CD4-positive, alpha-beta T cell treated with Interleukin-15 for 1 hour (primary cell): Measurements from ENCODE around the gene PCSK6.

Experiments used
- DNase-seq: peaks from one replicate; pipeline ENCODE4 v3.0.0-alpha.2; 2020

The PCSK6 gene

DNA sequence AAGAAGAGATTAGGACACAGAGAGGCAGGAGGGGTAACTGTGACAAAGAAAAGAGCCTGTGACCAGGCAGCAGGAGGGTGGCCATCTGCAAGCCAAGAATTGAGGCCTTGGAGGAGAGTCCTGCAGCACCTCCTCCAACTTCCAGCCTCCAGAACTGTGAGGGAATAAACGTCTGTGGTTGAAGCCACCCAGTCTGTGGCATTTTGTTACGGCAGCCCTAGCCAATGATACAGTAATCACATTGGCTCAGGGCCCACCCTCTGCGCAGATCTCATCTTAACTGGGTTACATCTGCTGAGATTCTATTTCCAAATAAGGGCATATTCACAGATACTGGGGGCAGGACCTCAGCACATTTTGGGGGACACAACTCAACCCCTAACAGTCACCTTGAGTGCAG, 223.5 kb downstream of the PCSK6 start:
- no peak for DNase-seq

DNA sequence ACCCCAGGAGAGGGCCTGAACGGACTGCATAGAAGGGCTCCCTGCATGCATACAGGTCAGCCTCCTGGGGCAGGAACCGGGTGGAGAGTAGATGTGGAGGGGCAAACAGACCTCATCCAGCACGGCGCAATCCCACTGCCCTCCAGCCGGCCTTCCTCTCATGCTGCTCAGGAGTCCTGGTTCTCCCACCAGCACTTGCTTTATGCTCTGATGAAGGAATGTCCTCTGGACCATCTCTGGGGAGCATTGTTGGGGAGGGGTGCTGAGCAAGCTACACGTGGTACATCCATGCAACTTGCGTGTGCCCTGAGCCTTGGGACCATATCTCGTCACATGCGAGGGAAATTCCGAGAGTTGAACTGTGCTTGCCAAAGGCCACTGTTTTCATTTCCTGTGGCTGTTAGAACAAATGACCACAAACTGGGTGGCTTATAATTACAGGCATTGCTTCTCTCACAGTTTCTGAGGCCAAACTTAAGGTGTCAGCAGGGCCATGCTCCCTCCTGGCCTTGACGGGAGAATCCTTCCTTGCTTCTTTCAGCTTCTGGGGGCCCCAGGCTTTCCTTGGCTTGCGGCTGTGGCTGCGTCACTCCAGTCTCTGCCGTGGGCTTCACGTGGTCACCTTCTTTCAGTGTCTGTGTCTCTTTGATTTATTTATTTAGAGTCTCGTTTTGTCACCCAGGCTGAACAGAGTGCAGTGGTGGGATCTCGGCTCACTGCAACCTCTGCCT, 224.4 kb downstream of the PCSK6 start:
- DNase-seq, result no peak

DNA sequence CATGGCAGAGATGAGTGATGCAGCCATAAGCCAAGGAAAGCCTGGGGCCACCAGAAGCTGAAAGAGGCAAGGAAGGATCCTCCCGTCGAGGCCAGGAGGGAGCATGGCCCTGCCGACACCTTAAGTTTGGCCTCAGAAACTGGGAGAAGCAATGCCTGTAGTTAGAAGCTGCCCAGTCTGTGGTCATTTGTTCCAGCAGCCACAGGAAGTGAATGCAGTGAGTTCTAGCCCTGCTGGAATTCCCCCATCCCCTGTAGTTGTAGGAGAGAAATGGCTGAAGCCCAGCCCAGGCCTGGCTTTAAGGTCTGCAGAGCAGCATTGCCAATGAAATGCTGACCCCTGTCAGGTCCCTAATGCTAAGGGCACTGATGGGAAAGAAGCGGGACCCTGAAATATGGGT, 225.5 kb downstream of the PCSK6 start:
- DNase-seq, result no peak

DNA sequence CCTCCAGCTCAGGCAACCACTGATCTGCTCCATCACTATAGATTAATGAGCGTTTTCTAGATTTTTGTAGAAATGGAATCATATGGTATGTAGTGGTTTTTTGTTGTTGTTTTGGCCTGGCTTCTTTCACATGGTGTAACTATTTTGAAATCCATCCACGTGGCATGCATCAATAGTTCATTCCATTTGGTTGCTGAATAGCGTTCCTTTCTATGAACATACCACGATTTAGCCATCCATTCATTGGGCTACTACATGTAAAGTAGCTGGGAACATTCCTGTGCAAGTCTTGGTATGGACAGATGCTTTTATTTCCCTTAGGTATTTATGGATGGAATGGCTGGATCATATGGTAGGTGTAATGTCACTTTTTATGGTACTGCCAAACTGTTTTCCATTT, 227.0 kb downstream of the PCSK6 start:
- DNase-seq, result no peak

DNA sequence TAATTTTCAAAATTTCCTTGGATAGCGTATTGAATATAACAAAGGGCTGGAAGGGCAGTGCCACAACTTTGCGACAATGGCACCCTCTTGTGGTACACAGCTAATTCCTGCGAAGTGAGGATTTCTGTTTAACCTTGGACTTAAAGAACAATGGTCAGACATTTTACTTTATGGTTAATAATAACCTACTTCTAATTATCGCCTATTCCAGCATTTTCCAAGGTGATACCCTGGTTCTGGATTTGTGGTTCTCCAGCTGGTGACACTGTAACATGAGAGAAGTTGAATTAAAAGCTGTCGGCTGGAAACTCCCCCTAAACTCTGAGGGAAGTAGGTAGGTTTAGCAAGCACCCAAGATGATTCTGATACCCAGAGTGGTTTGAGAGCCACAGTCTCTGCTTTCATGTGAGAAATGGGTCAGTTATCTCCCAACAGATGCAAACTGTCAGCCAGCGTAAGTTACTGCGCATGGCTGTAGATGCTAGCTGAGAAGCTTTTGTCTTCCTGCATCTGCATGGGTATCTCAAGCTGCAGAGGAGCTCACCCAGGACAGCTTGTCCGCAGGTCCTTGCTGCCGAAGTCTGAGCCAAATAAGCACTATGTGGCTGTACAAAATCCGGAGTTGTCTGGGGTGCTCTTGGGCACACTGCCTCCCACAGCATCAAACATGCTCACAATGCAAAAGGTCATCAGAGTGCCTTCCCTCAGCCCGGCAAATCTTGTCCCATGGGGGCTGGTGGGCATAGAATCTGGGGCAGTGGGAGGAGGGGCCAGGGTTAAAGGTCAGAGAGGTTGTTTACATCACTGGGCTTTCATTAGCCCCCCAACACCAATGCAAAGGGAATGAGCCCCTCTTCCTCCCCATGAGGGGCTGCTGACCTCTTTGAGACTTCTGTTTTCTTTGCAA, 231.0 kb downstream of the PCSK6 start:
- peak; percentile 60 for DNase-seq

DNA sequence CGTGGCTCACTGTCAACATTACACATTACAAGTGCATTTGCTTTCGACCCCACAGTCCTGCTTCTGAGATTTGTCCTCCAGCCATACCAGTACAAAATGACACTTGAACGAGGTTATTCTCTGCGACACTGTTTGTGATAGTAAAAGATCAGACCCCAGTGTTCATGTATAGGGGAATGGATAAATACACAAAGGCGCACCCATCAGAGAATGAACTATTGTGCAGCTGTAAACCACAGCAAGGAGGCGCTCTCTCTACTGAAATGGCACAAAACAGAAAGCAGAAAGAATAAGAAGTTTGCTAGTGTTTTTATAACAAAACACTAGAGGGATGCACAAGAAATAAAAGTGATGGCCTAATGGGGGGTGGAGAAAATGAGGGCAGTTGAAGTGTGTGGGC, 232.8 kb downstream of the PCSK6 start:
- no peak for DNase-seq

DNA sequence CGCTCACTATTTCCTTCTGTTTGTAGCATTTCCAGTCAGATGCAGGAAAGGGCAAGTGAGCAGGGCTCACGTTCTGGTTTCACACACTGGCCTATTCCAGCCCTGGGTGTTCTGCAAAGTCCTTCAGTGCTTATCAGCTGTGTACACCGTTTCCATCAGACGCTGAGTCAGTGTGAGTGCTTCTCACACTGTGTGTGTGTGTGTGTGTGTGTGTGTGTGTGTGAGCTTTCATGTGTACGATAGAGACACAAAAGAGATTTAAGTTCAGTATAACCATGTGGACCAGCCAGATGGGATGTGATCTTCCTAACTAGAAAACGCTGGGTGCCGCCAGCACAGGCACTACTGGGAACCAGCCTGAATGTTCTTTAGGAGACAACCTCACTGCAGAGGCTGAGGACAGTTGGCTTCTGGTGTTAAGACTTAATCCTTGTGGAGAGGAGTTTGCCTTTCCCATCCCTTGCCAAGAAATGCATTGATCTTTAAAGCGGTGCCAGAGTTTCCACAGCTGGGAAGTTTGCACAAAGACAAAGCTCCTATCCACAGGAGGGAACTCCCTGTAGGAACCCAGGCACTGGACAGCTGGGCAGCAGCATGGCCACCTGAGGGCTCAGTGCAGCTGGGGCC, 233.8 kb downstream of the PCSK6 start:
- no peak for DNase-seq

DNA sequence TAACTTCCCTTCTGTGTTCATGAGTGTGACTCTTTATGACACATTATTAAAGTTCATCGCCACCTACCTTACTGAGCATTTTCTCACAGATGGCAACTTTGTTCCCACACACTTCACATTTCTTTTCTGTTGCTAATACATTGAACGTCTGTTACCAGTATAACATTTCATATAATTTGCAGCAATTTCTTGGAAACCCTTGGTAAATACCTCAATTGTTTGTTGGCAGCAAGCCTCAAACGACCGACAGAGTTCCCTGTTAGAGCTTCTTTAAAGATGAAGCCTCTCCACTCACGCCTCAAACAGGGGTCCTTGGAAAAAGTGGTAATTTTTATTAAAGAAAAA, 234.5 kb downstream of the PCSK6 start:
- no peak for DNase-seq

DNA sequence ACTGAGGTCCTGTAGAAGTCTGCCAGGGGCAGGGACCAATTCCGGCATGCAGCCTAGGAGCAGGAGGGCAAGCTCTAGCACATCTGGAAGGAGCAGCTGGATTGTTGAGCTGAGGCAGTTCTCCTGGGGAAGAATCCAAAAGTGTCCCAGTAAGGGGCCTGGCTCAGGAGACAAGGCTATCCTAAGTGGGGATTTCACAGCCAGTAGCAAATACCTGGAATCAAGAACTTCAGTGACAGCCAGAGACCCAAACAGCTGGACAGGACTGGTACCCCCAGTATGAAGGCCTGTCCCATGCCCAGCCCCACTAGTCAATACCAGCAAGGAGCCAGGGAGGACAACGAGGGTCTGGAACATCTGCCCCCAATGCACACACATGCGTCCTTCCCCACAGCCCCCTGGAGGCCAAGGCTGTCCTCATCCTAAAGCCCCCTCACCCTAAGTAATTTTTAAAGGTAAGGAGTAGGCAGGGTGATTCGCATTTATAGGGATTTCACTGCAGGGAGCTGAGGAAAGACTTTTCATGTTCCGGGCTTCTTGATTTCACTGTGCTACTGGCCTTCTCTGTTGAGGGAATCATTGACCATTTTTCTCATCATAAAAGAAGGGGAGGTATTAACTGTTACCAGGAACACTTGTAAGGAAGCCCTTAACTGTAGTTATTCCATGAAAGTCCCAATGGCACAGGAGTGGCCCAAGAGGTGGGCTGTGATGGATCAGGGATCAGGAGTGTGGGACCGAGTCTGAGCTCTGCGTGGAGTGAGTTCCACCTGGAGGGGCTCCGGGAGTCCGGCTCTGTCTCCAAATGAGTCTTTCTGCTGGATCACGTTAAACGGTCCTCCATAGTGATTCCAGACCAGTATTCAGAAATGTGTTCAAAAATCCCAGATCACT, 235.1 kb downstream of the PCSK6 start:
- no peak for DNase-seq
